ENCODE measurements around the gene GMDS.
A peak's percentile ranks its signal among the peaks of the same experiment; 100 is the strongest.

The GMDS gene

DNA sequence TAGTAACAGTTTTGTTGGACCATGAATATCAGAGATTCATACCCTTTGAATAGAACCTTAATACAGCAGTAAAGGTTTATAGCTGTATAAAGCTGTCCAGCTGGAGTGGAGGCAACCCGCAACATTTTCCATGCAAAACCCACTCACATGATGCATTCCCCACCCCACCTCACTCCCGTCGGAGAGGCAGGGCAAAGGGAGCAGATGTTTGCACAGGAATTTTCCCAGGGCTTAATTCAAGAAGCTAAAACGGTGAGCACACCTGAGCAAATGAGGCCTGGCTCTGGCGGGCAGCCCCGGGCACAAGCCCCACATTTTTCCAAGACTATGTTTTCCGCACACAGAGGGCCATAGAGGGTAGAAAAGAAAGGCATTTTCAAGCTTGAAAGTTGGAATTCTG is 444.0 kb downstream of the GMDS start:
- DNase-seq (no peak), ATAC-seq (no peak)
- Mint-ChIP-seq H3K27me3 (no peaks in the 10 kb centered on the region), H3K4me1 (peaks cover 15% of the 10 kb centered on the region), H3K27ac (no peak overlapping the region), H3K36me3 (ENCODE audit: low read depth) (no peaks in the 10 kb centered on the region), H3K9me3 (no peaks in the 10 kb centered on the region), H3K4me3 (no peak overlapping the region)

DNA sequence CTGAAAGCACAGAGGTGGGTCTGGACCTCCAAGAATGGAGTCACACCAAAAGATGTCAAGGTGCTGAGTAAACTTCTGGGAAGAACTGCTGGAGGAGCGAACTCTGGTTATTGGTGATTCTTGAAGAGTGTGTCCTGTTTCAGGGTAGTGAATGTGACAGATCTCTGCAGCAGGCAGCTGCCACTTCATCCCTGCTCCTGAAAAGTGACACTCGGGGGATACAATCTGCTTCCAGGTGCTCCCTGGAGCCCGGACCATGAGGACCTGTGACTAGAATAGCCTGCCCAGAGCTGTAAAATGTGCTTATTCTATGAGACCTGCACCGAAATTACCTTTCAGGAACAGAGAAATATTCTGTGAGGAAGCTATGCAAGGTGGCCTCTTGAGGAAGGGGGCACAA is 444.6 kb downstream of the GMDS start:
- no peaks in the 10 kb centered on the region for H3K9me3 Mint-ChIP-seq
- no peak overlapping the region for H3K27ac Mint-ChIP-seq
- DNase-seq (no peak), ATAC-seq (no peak)
- peaks cover 15% of the 10 kb centered on the region for H3K4me1 Mint-ChIP-seq
- no peaks in the 10 kb centered on the region for H3K36me3 Mint-ChIP-seq (ENCODE audit: low read depth)
- H3K4me3 Mint-ChIP-seq, result no peak overlapping the region
- H3K27me3 Mint-ChIP-seq, result no peaks in the 10 kb centered on the region

DNA sequence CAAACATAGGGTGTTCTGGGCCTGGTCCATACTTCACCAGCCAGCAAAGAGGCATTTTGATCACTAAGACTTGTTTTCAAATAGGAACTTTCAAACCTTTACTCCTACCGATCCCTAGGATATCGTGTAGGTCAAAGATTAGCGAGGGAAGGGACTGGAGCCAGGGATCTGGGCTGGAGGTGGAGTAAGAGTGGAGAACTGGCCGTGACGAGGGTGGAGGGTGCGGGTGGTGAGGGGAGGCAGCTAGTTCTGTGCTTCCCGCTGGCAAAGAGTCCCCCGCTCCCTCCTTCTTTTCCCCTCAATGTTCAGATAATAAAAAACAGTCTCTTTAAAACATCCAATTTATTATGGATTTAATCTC is 446.5 kb downstream of the GMDS start:
- H3K27me3 Mint-ChIP-seq, result no peaks in the 10 kb centered on the region
- no peak overlapping the region for H3K4me3 Mint-ChIP-seq
- H3K27ac Mint-ChIP-seq, result no peak overlapping the region
- no peaks in the 10 kb centered on the region for H3K9me3 Mint-ChIP-seq
- peaks cover 15% of the 10 kb centered on the region for H3K4me1 Mint-ChIP-seq
- no peaks in the 10 kb centered on the region for H3K36me3 Mint-ChIP-seq (ENCODE audit: low read depth)
- ATAC-seq (no peak), DNase-seq (no peak)

DNA sequence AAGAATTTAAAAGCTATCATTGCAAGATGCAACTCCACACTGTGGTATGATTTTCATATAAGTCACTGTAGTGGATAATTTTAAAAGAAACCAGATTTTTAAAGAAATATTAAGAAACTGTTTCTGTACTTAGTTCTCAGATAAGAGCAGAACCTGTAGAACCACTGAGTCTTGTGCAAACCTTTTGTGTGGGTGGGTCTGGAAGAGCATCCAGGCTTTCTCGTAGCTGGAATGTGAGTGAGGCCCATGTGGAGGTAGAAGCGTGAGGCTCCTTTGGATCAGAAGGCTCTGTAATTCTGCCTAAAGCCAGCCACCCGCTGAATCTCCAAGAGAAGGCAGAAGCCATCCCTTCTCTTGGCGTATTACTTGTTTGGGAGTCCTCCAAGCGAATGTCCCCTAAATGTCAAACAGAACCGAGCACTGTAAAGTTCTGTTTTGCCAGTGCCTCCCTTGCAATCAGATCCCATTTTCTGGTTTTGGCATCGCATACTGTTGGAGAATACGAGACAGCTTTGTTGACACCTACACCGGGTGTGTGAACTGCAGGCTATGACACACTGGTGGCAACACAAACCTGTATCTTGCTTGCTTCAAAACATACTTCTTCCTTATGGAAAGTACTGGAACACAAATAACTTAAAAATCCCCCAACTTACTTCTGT is 447.0 kb downstream of the GMDS start:
- H3K27ac Mint-ChIP-seq, result no peak overlapping the region
- no peak overlapping the region for H3K4me3 Mint-ChIP-seq
- H3K27me3 Mint-ChIP-seq, result no peaks in the 10 kb centered on the region
- DNase-seq, result no peak
- no peaks in the 10 kb centered on the region for H3K9me3 Mint-ChIP-seq
- H3K4me1 Mint-ChIP-seq, result peaks cover 15% of the 10 kb centered on the region
- ATAC-seq, result no peak
- no peaks in the 10 kb centered on the region for H3K36me3 Mint-ChIP-seq (ENCODE audit: low read depth)

DNA sequence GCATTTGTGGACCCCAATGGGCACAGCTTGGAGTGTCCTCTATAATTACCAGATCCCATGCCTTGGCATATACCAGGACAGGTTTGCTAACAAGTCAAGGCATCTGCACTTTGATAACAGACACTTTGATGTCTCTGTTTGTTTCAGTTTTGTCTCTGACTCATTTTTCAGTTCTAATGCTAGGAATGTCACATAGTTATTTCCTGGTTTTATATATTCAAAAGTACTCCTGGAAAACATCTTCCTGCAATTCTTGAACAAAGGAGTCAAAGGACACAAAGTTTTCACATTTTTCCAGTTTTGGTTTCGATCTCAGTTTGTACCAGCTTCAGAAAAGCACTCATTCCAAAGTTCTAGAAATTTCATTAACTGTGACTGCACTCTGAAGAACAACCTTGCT is 447.6 kb downstream of the GMDS start:
- H3K4me3 Mint-ChIP-seq, result no peak overlapping the region
- DNase-seq, result no peak
- peaks cover 15% of the 10 kb centered on the region for H3K4me1 Mint-ChIP-seq
- no peaks in the 10 kb centered on the region for H3K27me3 Mint-ChIP-seq
- ATAC-seq, result no peak
- no peaks in the 10 kb centered on the region for H3K9me3 Mint-ChIP-seq
- no peak overlapping the region for H3K27ac Mint-ChIP-seq
- H3K36me3 Mint-ChIP-seq (ENCODE audit: low read depth), result no peaks in the 10 kb centered on the region

DNA sequence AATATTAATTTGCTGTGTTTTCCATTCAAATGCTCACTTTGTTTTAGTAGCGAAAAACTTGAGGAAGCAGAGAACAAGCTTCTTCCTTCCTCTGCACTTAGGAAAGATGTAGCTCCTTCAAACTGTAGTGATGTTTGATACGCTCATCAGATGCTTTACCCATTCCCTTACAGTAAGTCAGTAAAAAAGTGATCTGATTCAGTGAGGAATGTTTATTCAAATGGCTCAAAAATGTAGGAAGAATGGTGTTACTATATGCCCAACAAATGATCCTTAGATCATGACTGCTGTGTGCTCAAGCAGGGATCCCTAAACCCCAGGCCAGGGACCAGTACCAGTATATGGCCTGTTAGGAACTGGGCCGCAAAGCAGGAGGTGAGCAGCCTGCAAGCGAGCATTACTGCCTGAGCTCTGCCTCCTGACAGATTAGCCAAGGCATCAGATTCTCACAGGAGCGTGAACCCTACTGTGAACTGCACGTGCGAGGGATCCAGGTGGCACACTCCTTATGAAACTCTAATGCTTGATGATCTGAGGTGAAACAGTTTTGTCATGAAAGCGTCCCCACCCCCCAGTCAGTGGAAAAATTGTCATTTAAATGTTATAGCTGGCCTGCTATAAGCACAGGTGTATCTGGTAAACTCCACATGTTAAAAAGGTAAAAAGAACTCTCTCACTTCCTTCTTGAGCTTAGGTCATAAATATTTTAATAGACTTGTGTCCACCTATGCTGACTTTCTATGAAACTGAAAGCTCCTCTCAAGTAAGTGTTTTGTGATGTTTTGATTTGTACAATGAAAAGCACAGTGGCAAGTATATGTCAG is 448.5 kb downstream of the GMDS start:
- Mint-ChIP-seq H3K27me3 (no peaks in the 10 kb centered on the region), H3K4me1 (peaks cover 15% of the 10 kb centered on the region), H3K9me3 (no peaks in the 10 kb centered on the region), H3K27ac (peak overlapping the region; percentile 22), H3K36me3 (ENCODE audit: low read depth) (no peaks in the 10 kb centered on the region), H3K4me3 (no peak overlapping the region)
- ATAC-seq, result no peak
- DNase-seq, result no peak

DNA sequence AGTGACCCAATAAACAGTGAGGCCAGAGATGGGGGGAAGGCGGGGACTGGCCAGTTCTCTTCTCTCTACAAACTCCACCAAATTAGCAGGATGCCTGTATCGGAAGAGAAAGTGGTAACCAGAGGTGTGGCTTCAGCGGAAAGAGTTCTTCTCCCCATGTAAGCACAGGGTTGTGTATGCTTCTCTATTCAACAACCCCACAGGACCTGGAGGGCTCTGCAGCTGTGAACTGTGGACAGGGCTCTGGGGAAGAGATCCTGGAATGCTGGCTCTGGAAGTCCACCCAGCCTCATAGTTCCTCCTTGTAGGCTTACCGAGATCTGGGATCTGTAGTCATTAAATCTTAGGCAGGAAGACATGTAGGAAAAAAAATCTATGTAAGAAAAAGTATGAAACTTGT is 449.5 kb downstream of the GMDS start:
- no peak for ATAC-seq
- Mint-ChIP-seq H3K36me3 (ENCODE audit: low read depth) (no peaks in the 10 kb centered on the region), H3K4me3 (no peak overlapping the region), H3K27ac (no peak overlapping the region), H3K4me1 (peaks cover 15% of the 10 kb centered on the region), H3K9me3 (no peaks in the 10 kb centered on the region), H3K27me3 (no peaks in the 10 kb centered on the region)
- no peak for DNase-seq

DNA sequence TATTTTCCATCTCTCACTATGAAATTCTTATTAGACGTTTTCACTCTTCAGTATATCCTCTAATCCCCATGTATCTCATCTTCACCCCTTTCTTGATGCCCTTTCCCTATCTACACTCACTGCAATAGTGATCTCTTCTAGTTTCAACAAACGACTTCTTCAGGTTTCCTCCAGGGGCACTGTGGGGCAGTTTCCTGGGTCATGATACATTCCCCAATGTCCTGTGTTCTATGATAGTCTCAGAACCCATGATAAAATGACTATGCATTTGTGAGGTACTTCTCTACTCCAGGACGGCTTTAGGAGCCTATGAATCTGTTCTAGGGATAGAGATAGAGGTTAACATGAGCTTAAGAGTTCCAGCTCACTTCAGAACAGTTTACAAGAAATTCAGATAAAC is 452.4 kb downstream of the GMDS start:
- Mint-ChIP-seq H3K27ac (no peak overlapping the region), H3K4me3 (no peak overlapping the region), H3K9me3 (no peaks in the 10 kb centered on the region), H3K4me1 (peaks cover 13% of the 10 kb centered on the region), H3K27me3 (no peaks in the 10 kb centered on the region), H3K36me3 (ENCODE audit: low read depth) (no peaks in the 10 kb centered on the region)
- ATAC-seq (no peak), DNase-seq (no peak)

DNA sequence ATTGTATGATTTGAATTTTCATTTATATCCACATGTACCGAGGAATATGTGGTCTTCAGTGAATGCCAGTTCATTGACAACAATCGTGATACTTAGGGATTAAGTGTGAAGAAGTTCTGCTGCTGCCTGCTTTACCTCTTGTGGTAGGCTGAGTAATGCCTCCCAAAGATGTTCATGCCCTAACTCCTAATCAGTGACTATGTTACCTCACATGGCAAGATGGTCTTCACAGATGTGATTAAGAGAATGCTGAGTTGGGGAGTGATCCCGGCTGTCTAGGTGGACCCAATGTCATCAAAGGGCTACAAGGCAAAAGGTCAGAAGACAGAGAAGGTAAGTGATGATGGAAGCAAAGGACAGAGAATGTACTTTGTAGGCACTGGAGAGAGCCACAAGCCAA is 454.7 kb downstream of the GMDS start:
- ATAC-seq, result no peak
- H3K4me1 Mint-ChIP-seq, result peaks cover 5% of the 10 kb centered on the region
- no peak for DNase-seq

DNA sequence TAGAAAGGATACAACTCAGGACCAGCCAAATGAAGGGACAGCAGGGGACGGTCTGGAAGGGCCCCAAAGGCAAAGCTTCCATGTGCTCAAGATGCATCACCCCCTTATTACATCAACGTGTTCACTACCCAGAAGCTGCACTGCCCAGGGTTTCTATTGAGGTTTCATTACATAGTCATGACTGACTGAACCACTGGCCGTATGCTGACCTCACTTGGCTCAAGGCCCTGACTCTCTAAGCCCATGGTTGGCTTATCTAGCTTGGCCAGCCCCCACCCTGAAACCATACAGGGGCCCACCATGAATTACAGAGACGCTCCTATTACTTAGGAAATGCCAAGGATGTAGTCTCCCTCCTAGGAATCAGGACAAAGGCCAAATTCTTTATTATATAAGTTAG is 456.3 kb downstream of the GMDS start:
- Mint-ChIP-seq H3K4me1 (peaks cover 5% of the 10 kb centered on the region), H3K27ac (no peak overlapping the region), H3K36me3 (ENCODE audit: low read depth) (no peaks in the 10 kb centered on the region), H3K27me3 (no peaks in the 10 kb centered on the region), H3K4me3 (no peak overlapping the region), H3K9me3 (no peaks in the 10 kb centered on the region)
- DNase-seq (no peak), ATAC-seq (no peak)

More for the DNA sequence above, 454.7 kb downstream of the GMDS start:
- no peaks in the 10 kb centered on the region for H3K36me3 Mint-ChIP-seq (ENCODE audit: low read depth)
- H3K27me3 Mint-ChIP-seq, result no peaks in the 10 kb centered on the region
- no peak overlapping the region for H3K4me3 Mint-ChIP-seq
- no peak overlapping the region for H3K27ac Mint-ChIP-seq
- no peaks in the 10 kb centered on the region for H3K9me3 Mint-ChIP-seq

DNA sequence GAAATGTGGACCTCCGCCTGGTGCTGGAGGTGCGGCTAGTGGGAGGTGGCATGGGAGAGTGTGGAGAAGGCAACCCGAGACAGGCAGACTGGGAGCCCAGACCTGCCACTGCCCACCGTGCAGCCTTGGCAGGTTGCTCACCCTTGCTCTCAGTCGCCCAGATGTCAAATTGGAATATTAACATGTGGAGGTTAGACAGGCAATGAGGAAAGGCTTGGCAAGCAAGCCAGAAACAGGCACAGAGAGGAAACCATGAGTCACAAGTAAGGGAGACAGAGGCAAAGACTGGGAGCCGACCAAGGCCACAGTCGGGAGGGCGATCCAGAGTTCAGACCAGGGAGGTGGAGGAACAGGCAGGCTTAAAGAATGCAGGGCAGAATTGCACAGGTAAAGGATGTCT is 457.5 kb downstream of the GMDS start:
- H3K4me3 Mint-ChIP-seq, result no peak overlapping the region
- no peaks in the 10 kb centered on the region for H3K36me3 Mint-ChIP-seq (ENCODE audit: low read depth)
- ATAC-seq (no peak), DNase-seq (no peak)
- no peaks in the 10 kb centered on the region for H3K9me3 Mint-ChIP-seq
- H3K4me1 Mint-ChIP-seq, result peaks cover 5% of the 10 kb centered on the region
- no peaks in the 10 kb centered on the region for H3K27me3 Mint-ChIP-seq
- no peak overlapping the region for H3K27ac Mint-ChIP-seq

DNA sequence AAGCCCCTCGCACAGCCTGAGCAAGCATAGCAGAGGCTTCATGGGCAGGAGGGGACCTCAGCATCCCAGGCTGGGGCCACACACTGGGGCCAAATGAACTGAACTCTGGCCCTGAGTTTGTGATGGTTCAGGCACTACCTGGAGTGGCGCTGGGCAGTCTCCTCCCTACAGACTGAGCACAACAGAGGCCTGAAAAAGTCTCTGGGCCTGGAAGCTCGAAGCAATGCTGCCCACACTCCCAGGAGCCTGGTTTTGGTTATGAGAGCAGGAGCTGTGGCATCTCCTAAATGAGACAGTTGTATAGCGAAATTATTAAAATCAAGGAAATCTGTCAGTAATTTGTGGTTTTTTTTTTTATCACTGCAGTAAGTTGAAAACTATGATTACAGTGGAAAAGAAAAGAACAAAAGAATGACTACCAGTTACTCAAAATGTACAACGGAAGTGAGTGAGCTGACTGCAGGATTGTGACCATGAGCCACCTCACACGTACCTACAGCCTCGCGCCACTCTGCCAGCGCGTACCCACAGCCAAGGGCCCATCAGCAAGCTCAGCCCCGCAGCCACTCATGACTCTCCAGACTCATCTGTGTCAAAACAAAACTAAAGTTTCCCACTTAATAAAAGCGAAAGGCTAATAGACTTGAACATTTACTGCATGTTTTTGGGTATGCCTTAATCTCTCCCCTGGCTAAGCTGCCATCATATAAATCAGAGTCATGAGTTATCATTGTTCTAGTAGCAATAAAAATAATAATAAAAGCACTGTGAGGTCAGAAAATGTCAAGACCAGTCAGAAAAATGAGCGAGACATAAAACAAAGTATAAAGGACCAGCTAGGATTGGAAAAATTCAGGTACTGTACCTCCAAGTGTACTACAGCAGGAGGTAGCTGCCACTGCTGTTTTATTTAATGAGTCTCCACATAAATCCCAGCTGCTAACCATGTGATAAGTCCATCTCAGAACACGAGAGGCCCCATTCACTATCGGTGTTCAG is 458.7 kb downstream of the GMDS start:
- DNase-seq (peak; percentile 16), ATAC-seq (peak; percentile 90)
- Mint-ChIP-seq H3K27me3 (no peaks in the 10 kb centered on the region), H3K9me3 (no peaks in the 10 kb centered on the region), H3K4me3 (no peak overlapping the region), H3K27ac (no peak overlapping the region), H3K4me1 (peaks cover 5% of the 10 kb centered on the region), H3K36me3 (ENCODE audit: low read depth) (no peaks in the 10 kb centered on the region)

DNA sequence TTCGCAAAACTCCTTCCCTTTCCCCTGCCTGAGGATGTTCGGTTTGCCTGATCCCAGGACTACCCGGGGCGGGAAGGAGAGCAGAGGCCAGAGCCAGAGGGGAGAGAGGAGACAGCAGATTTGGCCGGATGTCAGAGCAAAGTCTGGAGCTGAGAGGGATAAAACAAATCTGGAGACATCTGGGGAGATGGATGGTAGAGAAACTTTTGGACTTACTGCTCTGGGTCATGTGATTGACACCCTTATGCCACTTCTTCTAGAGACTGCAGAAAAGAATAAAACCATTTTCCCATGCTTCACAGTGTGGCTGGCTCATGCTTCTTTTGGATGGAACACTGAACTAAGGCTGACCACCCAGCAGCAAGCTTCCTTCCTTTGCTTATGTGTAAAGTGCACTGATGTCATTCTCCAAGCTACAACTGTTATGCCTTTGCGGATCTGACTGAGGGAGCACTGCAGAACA is 461.0 kb downstream of the GMDS start:
- Mint-ChIP-seq H3K27ac (no peak overlapping the region), H3K9me3 (no peaks in the 10 kb centered on the region), H3K4me1 (peaks cover 5% of the 10 kb centered on the region), H3K4me3 (no peak overlapping the region), H3K36me3 (ENCODE audit: low read depth) (no peaks in the 10 kb centered on the region), H3K27me3 (no peaks in the 10 kb centered on the region)
- DNase-seq (no peak), ATAC-seq (no peak)

DNA sequence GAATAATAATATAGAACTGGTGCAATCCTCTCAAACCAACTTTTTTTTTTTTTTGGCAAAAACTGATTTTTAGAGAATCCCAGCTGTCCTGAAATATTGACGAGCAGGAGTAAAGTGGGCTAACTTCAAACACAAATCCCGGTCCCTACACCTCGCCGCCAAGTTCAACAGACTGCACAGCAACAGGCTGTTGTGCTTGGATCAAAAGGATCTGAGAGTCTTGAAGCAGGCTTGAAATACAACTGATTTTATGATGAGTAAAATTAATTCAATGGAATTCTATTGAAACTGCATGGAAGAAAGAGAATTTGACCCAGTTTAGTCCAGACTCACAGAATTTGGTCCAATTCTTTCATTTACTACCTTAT is 463.6 kb downstream of the GMDS start:
- H3K36me3 Mint-ChIP-seq (ENCODE audit: low read depth), result peaks cover 3% of the 10 kb centered on the region
- ATAC-seq (no peak), DNase-seq (no peak)
- H3K4me1 Mint-ChIP-seq, result peaks cover 2% of the 10 kb centered on the region
- no peak overlapping the region for H3K27ac Mint-ChIP-seq
- H3K9me3 Mint-ChIP-seq, result no peaks in the 10 kb centered on the region
- H3K4me3 Mint-ChIP-seq, result no peak overlapping the region
- H3K27me3 Mint-ChIP-seq, result no peaks in the 10 kb centered on the region

All from activated naive CD8-positive, alpha-beta T cell treated with anti-CD3 and anti-CD28 coated beads, Interleukin-2, amount 50 U/mL, for 24 hours (primary cell).